ENCODE measurements around the gene DENND1A.
A peak's percentile ranks its signal among the peaks of the same experiment; 100 is the strongest.

DENND1A gene

GRCh38 chr9:123350590-123351310 lies 579.2 kb downstream of the DENND1A start:
- no peak for DNase-seq (ENCODE audit: low read depth)
- TF ChIP-seq CTCF (IDR thresholded peaks at IDR 0.05; ENCODE audit: low read depth, low read length, missing control alignments), result no peak
- no peak overlapping the region for H3K4me3 ChIP-seq (ENCODE audit: low read depth, low read length)
- in situ Hi-C loops (cut with HindIII; ENCODE audit: low sequenced_read_pairs), result loop anchor here (5.0 to 10.0 kb wide), 3 partner anchors 56 to 366 kb away; no protein-coding TSS in a partner anchor

GRCh38 chr9:123349691-123350480 lies 580.0 kb downstream of the DENND1A start:
- TF ChIP-seq CTCF (IDR thresholded peaks at IDR 0.05; ENCODE audit: low read depth, low read length, missing control alignments), result peak; percentile 98
- DNase-seq (ENCODE audit: low read depth), result peak; percentile 18
- in situ Hi-C loops (cut with HindIII; ENCODE audit: low sequenced_read_pairs), result loop anchor here (5.0 to 10.0 kb wide), 3 partner anchors 55 to 365 kb away; no protein-coding TSS in a partner anchor
- no peak overlapping the region for H3K4me3 ChIP-seq (ENCODE audit: low read depth, low read length)

GRCh38 chr9:123349033-123349432 lies 580.9 kb downstream of the DENND1A start:
- H3K4me3 ChIP-seq (ENCODE audit: low read depth, low read length), result no peak overlapping the region
- in situ Hi-C loops (cut with HindIII; ENCODE audit: low sequenced_read_pairs), result no loop called here
- TF ChIP-seq CTCF (IDR thresholded peaks at IDR 0.05; ENCODE audit: low read depth, low read length, missing control alignments), result no peak
- no peak for DNase-seq (ENCODE audit: low read depth)

GRCh38 chr9:123348317-123348992 lies 581.5 kb downstream of the DENND1A start:
- DNase-seq (ENCODE audit: low read depth), result no peak
- TF ChIP-seq CTCF (IDR thresholded peaks at IDR 0.05; ENCODE audit: low read depth, low read length, missing control alignments), result no peak
- in situ Hi-C loops (cut with HindIII; ENCODE audit: low sequenced_read_pairs), result no loop called here
- no peak overlapping the region for H3K4me3 ChIP-seq (ENCODE audit: low read depth, low read length)

GRCh38 chr9:123347289-123348060 lies 582.5 kb downstream of the DENND1A start:
- DNase-seq (ENCODE audit: low read depth), result no peak
- no peak overlapping the region for H3K4me3 ChIP-seq (ENCODE audit: low read depth, low read length)
- no peak for TF ChIP-seq CTCF (IDR thresholded peaks at IDR 0.05; ENCODE audit: low read depth, low read length, missing control alignments)
- in situ Hi-C loops (cut with HindIII; ENCODE audit: low sequenced_read_pairs), result no loop called here

GRCh38 chr9:123346826-123347225 lies 583.1 kb downstream of the DENND1A start:
- in situ Hi-C loops (cut with HindIII; ENCODE audit: low sequenced_read_pairs), result no loop called here
- DNase-seq (ENCODE audit: low read depth), result no peak
- H3K4me3 ChIP-seq (ENCODE audit: low read depth, low read length), result no peak overlapping the region
- TF ChIP-seq CTCF (IDR thresholded peaks at IDR 0.05; ENCODE audit: low read depth, low read length, missing control alignments), result no peak
